ENCODE measurements around the gene PKD1.

- no peak for TF ChIP-seq CTCF (IDR thresholded peaks at IDR 0.05)
- TF ChIP-seq POLR2A (IDR thresholded peaks at IDR 0.05): no peak
These were observed 91.8 kb downstream of the PKD1 start for GRCh38 chr16:2043667-2044451.
